ENCODE measurements around the gene ARHGAP26. TPM values are rescaled to one million over a fixed set of nuclear protein-coding genes. Genes with fewer than 3 reads are reported as not detected.

ARHGAP26 gene
- total RNA-seq, 2 experiments from 2014 or later: 17.0 to 19.5 TPM

DNA sequence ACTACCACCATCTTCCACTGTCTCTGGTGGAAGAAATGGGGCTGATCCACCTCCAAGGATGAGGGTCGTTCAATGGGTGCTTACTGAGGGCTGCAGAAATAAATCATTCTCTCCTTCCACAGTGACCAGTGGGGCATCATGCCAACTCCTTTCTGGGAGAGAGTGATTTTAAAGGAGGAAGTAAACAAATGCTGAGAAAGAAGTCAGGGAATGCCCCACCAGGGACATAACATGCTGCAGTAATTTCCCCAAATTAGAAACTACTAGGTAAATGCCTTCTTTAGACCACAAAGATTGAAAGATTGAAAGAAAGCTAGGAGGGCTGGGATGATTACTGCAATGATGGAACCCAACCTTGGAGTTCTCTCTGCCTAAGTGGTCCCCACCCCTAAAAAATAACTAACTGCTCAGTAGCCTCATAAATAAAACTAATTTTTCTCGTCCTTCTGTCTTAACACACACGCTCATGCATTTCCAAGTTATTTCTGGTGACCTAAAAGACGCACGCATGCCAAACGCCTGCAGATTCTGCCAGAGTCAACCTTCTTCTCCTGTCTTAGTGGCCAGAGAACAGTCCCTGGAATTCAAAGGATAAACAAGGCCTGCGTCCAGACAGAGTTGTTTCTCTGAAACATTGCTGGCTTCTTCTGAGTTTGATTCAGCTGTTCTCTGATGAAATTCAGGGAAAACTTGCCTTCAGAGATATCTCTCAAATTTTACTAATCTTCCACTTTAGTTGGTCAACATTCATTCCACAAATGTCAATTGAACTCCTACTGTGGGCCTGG is 383.3 kb downstream of the ARHGAP26 start:
- Mint-ChIP-seq H3K4me1 (ENCODE audit: low read depth) (peaks cover 3% of the 10 kb centered on the region), H3K27me3 (ENCODE audit: low read depth) (no peaks in the 10 kb centered on the region), H3K4me3 (no peak overlapping the region), H3K9me3 (no peaks in the 10 kb centered on the region), H3K27ac (no peak overlapping the region), H3K36me3 (ENCODE audit: low read depth) (peaks cover 14% of the 10 kb centered on the region)
- DNase-seq: no peak
- intact Hi-C loops (cut with micrococcal nuclease): no loop called here
- CTCF ChIA-PET: interaction anchor here (1.1 kb wide), 1 partner anchor 94 kb away, joined by 3 read pairs; no protein-coding TSS in a partner anchor

DNA sequence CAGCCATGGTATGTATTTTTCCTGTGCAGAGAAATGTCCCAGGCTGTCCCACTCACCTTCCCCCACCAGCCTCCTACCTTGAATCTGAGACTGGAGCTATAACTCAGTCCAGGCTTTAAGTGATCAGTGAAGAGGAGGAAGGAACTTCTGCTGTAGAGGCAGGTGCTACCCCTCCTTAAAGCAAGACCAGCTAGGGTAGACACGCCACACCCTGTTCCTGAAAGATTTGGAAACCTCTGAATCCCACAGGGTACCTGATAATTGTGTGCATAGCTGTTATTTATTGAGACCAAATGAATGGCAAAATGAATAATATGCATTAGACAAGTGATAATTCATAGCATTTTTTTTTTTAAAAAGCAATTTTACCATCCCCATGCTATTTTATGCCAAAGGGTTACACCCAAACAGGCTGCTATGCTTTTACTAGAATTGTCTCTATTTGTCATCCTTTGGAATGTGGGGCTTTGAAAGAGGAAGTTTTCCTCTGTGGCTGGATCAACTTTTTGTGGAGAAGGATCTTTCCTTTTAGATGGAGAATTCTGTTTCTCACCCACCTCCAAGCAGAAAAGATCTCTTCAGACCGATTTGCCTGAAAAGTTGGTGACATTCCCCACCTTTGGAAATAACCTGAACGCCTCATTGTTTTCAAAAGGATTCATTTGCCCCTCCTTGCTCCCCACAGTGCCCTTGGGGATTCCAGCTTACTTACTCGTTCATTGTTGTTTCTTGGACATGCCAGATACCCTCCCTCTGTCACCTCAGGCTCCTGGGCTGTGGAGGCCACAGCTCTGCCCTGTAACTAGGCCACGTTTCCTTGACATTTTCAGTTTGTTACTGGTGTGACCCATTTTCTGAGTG is 384.6 kb downstream of the ARHGAP26 start:
- peaks cover 10% of the 10 kb centered on the region for H3K36me3 Mint-ChIP-seq (ENCODE audit: low read depth)
- no peak for DNase-seq

DNA sequence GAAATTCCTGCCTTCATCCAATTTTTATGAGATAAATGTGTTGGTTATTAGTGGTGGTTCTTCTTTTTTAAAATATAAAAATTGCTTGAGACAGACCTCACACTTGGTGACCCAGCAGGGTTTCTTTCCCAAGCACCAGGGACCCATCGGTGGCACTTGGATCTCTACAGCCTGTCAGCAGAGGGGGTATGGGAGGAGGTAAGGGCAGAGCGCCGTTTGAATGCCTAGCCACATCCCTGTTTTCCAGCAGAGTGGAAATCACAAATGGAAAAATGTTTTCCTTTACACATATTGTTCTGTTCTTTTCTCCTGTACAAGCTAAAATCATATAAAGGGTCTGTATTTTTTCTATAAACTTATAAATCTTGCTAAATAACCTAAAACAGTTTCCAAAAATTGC is 385.3 kb downstream of the ARHGAP26 start:
- Mint-ChIP-seq H3K4me3 (no peak overlapping the region), H3K9me3 (no peaks in the 10 kb centered on the region), H3K27me3 (ENCODE audit: low read depth) (no peaks in the 10 kb centered on the region), H3K4me1 (ENCODE audit: low read depth) (peaks cover 3% of the 10 kb centered on the region), H3K36me3 (ENCODE audit: low read depth) (peaks cover 8% of the 10 kb centered on the region), H3K27ac (no peak overlapping the region)
- CTCF ChIA-PET: interaction anchor here (0.6 kb wide), 1 partner anchor 50 kb away, joined by 3 read pairs; no protein-coding TSS in a partner anchor
- intact Hi-C loops (cut with micrococcal nuclease): no loop called here
- no peak for DNase-seq

More for the DNA sequence above, 384.6 kb downstream of the ARHGAP26 start:
- Mint-ChIP-seq H3K4me1 (ENCODE audit: low read depth) (peaks cover 3% of the 10 kb centered on the region), H3K4me3 (no peak overlapping the region), H3K9me3 (no peaks in the 10 kb centered on the region), H3K27ac (no peak overlapping the region), H3K27me3 (ENCODE audit: low read depth) (no peaks in the 10 kb centered on the region)
- CTCF ChIA-PET: interaction anchor here (0.6 kb wide), 1 partner anchor 13 kb away, joined by 4 read pairs; no protein-coding TSS in a partner anchor
- intact Hi-C loops (cut with micrococcal nuclease): no loop called here

DNA sequence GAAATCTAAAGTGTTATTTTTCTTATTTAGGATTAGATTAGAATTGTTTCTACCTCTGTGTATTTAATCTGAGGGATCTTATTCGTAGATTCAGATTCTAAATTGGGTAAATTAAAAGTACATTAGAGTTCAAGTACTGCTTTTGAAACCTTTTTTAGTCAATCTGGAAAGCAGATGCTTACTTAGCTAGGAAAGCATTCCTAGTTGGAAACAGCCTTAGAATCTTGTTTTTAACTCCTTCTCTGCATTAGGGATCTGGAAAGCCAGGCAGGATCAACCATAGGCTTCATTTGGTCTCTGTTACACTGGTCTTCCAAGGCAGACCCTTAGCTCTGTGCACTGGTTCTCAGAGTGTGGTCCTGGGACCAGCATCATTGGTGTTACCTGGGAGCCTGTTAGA is 385.9 kb downstream of the ARHGAP26 start:
- Mint-ChIP-seq H3K36me3 (ENCODE audit: low read depth) (peaks cover 8% of the 10 kb centered on the region), H3K9me3 (no peaks in the 10 kb centered on the region), H3K4me3 (no peak overlapping the region), H3K27ac (no peak overlapping the region), H3K4me1 (ENCODE audit: low read depth) (peaks cover 3% of the 10 kb centered on the region), H3K27me3 (ENCODE audit: low read depth) (no peaks in the 10 kb centered on the region)
- no peak for DNase-seq
- CTCF ChIA-PET: no interaction called here
- intact Hi-C loops (cut with micrococcal nuclease): no loop called here

DNA sequence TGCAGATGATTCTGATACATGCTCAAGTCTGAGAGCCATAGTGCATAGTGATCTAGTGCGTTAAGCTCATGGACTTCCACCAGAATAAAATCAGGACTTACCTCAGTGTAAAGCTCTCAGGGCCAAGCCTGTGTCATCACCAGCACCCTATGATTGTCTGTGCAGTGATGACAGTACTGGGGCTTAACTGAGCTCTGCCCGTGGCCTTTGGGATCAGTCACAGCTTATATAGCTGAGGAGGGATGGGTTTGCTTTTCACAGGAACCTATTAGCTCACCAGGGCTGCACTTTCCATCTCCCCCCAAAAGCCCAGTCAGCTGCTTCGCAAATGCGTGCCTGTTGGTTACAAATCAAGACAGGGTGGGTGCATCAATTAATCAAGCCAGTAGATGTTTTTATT is 386.4 kb downstream of the ARHGAP26 start:
- intact Hi-C loops (cut with micrococcal nuclease): no loop called here
- Mint-ChIP-seq H3K36me3 (ENCODE audit: low read depth) (peaks cover 7% of the 10 kb centered on the region), H3K9me3 (no peaks in the 10 kb centered on the region), H3K27me3 (ENCODE audit: low read depth) (no peaks in the 10 kb centered on the region), H3K4me3 (no peak overlapping the region), H3K27ac (no peak overlapping the region), H3K4me1 (ENCODE audit: low read depth) (peaks cover 3% of the 10 kb centered on the region)
- DNase-seq: no peak
- CTCF ChIA-PET: no interaction called here

DNA sequence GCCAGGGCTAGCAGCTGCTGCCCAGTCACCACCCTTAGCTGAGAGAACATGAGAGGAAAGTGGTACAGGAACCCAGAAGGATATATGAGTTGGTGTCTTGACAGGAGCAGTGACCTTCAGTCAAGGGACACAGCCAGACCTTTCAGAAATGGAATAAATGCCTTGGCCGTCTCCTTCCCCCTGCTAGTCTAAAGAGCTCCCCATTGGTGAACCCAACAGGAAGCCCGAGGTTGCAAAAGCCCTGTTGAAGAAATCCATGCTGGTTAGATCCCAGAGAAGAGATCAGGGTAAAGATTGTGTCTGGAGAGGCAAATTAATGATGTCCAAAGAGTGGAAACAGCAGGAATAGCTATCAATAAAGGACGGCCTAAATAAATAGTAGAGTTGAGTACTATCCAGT is 388.9 kb downstream of the ARHGAP26 start:
- Mint-ChIP-seq H3K4me3 (no peak overlapping the region), H3K9me3 (no peaks in the 10 kb centered on the region), H3K27ac (no peak overlapping the region), H3K36me3 (ENCODE audit: low read depth) (peaks cover 2% of the 10 kb centered on the region), H3K27me3 (ENCODE audit: low read depth) (no peaks in the 10 kb centered on the region), H3K4me1 (ENCODE audit: low read depth) (no peaks in the 10 kb centered on the region)
- intact Hi-C loops (cut with micrococcal nuclease): no loop called here
- no peak for DNase-seq
- CTCF ChIA-PET: interaction anchor here (0.6 kb wide), 1 partner anchor 983 kb away, joined by 3 read pairs; no protein-coding TSS in a partner anchor

DNA sequence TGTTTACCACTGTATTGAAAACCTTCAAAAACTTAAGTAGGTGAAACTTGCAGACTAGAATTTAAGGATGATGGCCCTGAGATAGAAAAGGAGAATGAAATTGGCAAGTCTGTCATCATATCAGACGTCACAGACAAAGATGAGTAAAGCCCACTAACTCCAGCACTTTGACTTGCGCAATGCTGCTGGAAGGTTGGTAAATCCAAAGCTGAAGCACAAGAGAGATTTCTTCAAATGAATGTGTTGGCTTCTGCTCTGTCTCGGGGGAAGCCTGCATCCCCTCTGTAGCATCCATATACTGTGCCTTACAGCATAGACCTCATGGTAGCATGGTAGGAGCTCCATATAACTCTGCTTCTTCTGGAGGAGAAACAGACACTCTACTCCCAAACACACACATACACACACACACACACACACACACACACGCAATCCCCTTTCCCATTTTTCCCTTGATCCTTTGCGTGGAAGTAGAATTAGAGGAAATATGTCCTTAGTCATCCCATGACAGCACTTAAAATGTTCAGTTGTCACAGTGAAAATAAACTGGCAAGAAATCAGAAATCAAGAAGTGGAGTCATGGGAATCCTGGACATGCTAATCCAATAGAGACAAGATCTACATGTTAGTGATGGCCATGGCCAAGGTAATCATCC is 391.8 kb downstream of the ARHGAP26 start:
- Mint-ChIP-seq H3K4me3 (no peak overlapping the region), H3K9me3 (no peaks in the 10 kb centered on the region), H3K4me1 (ENCODE audit: low read depth) (no peaks in the 10 kb centered on the region), H3K27ac (no peak overlapping the region), H3K27me3 (ENCODE audit: low read depth) (no peaks in the 10 kb centered on the region), H3K36me3 (ENCODE audit: low read depth) (no peaks in the 10 kb centered on the region)
- DNase-seq: no peak
- intact Hi-C loops (cut with micrococcal nuclease): no loop called here
- CTCF ChIA-PET: interaction anchor here (1.3 kb wide), 1 partner anchor 21 kb away, joined by 3 read pairs; no protein-coding TSS in a partner anchor

DNA sequence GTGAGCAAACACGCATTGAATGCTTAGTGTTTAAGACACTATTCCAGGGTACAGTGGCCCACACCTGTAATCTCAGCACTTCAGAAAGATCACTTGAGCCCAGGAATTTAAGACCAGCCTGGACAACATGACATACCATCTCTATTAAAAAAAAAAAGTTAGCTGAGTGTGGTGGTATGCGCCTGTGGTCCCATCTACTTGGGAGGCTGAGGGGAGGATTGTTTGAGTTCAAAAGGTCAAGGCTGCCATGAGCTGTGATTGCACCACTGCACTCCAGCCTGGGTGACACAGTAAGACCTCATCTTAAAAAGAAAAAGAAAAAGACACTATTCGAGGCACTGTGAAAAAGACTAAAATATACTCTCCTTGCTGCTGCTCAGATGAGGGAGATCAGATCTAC is 392.6 kb downstream of the ARHGAP26 start:
- H3K36me3 Mint-ChIP-seq (ENCODE audit: low read depth): no peaks in the 10 kb centered on the region
- no peak for DNase-seq
- H3K9me3 Mint-ChIP-seq: no peaks in the 10 kb centered on the region
- H3K4me3 Mint-ChIP-seq: no peak overlapping the region
- no peak overlapping the region for H3K27ac Mint-ChIP-seq
- H3K4me1 Mint-ChIP-seq (ENCODE audit: low read depth): no peaks in the 10 kb centered on the region
- no peaks in the 10 kb centered on the region for H3K27me3 Mint-ChIP-seq (ENCODE audit: low read depth)
- intact Hi-C loops (cut with micrococcal nuclease): no loop called here
- CTCF ChIA-PET: no interaction called here

DNA sequence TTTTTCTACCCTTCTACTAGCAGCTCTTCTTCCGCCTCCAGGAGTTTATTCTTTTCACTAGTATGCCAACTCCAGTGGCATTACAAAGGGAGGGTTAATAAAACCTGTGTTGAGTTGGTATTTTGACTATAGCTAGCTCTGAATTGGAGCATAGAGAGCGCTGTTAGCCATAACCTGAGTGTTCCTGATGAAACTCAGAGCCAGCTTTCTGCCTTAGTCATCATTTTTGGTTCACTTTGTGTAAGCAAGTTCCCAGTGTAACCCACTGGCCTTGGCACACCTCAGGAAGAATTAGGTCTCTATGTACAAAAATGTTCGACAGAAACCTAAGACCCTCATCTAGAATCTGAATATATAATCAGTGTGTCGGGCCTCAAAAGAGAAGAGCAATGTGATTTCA is 394.4 kb downstream of the ARHGAP26 start:
- Mint-ChIP-seq H3K9me3 (no peaks in the 10 kb centered on the region), H3K4me1 (ENCODE audit: low read depth) (no peaks in the 10 kb centered on the region), H3K27ac (no peak overlapping the region), H3K36me3 (ENCODE audit: low read depth) (no peaks in the 10 kb centered on the region), H3K4me3 (no peak overlapping the region), H3K27me3 (ENCODE audit: low read depth) (no peaks in the 10 kb centered on the region)
- CTCF ChIA-PET: no interaction called here
- no peak for DNase-seq
- intact Hi-C loops (cut with micrococcal nuclease): no loop called here

DNA sequence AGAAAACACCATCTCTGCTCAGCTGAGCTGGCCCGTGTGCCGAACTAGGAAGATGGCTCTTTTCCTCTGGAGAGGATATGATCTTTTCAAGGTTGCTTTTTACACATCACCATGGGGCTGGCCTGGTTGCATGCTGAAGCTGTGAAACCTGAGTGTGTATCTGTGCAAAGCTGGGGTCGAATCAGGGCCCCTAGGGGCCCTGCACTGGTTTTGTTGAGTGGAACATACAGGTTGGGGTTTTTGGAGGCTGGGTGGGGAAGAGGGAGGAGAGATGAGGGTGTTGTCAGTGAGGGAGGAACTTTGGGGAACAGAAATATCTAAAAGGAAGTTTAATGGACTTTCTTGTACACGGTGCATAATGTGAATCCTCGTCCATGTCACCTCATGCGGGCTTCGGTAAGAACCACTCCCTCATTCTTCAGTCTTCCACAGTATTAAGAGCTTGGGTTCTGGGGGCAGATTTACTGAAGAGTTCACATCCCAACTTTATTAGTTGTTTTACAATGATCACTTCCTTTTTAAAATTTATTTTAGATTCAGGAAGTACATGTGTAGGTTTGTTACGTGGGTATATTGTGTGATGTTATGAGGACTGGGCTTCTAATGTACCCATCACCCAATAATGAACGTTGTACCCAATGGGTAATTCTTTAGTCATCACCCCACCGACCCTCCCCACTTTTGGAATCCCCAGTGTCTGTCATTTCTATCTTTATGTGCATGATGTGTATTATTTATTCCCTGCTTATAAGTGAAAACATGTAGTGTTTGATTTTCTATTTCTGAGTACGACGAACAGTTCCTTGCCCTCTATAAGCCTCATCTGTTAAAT is 395.1 kb downstream of the ARHGAP26 start:
- no peaks in the 10 kb centered on the region for H3K36me3 Mint-ChIP-seq (ENCODE audit: low read depth)
- intact Hi-C loops (cut with micrococcal nuclease): no loop called here
- no peaks in the 10 kb centered on the region for H3K9me3 Mint-ChIP-seq
- H3K4me3 Mint-ChIP-seq: no peak overlapping the region
- H3K27me3 Mint-ChIP-seq (ENCODE audit: low read depth): no peaks in the 10 kb centered on the region
- CTCF ChIA-PET: no interaction called here
- no peaks in the 10 kb centered on the region for H3K4me1 Mint-ChIP-seq (ENCODE audit: low read depth)
- DNase-seq: no peak
- H3K27ac Mint-ChIP-seq: no peak overlapping the region

DNA sequence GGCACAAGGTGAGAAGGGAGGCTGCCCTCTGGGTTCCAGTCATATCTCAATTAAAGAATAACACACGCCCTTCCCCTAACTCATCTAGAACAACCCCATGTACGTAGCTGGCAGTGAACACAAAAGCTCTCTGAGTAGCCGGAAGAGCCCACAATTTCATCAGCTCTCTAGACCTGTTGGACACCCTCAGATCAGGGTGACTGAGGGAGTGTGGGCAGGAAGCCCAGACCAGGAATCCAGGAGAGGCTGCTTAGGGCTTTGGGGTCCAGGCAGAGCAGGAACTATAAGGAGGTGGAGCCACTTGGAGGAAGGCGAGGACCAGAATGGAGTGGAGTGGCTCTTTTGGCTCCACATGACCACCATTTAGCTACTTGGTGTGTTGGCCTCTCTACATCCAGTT is 395.9 kb downstream of the ARHGAP26 start:
- CTCF ChIA-PET: interaction anchor here (0.6 to 1.1 kb wide), 2 partner anchors 21 to 557 kb away, joined by 3 to 4 read pairs; no protein-coding TSS in a partner anchor
- Mint-ChIP-seq H3K36me3 (ENCODE audit: low read depth) (no peaks in the 10 kb centered on the region), H3K4me1 (ENCODE audit: low read depth) (no peaks in the 10 kb centered on the region), H3K27me3 (ENCODE audit: low read depth) (no peaks in the 10 kb centered on the region), H3K9me3 (no peaks in the 10 kb centered on the region), H3K4me3 (no peak overlapping the region), H3K27ac (no peak overlapping the region)
- DNase-seq: no peak
- intact Hi-C loops (cut with micrococcal nuclease): no loop called here
